H1 (cell line): Measurements from ENCODE around the gene ATP1A1. TPM values are rescaled to one million over a fixed set of nuclear protein-coding genes. Genes with fewer than 3 reads are reported as not detected.
A peak's percentile ranks its signal among the peaks of the same experiment; 100 is the strongest.

ENCODE experiments used
- CTCF ChIA-PET: fragments of 300-600 bp; sonication (Branson Sonifier 250); formaldehyde crosslinking; loops from one replicate; lab custom pipeline; 2021; ENCODE audit not compliant: partially characterized antibody; lab: Charles Lee
- POLR2A ChIA-PET: fragments of 300-600 bp; sonication (Branson Sonifier 250); formaldehyde crosslinking; loops from one replicate; lab custom pipeline; 2021; ENCODE audit warnings: inconsistent platforms; ENCODE audit not compliant: partially characterized antibody; lab: Charles Lee
- DNase-seq, 2 experiments: peaks; one replicate each; pipeline versions ENCODE4 v3.0.0 to v3.0.0-alpha.2; 2010 to 2022; ENCODE audit warnings: low spot score in 2 of 2, low read depth in 1 of 2, mixed read lengths in 1 of 2
- FAIRE-seq: peaks from 2 replicates; lab custom pipeline; 2011; peaks lifted over from hg19 to GRCh38; lab: Jason Lieb, UNC
- H2AFZ ChIP-seq: 2 replicates; pipeline ENCODE4 v1.8.1; 2012; ENCODE audit warnings: low read length, inconsistent platforms
- H2AK5ac ChIP-seq: 2 replicates; pipeline ENCODE4 v1.6.1; 2013; ENCODE audit warnings: low read depth, low read length
- H2BK120ac ChIP-seq: replicated peaks from 2 replicates; pipeline ENCODE3; 2013; ENCODE audit warnings: low read depth, low read length, inconsistent platforms
- H2BK12ac ChIP-seq: 2 replicates; pipeline ENCODE4 v1.6.1; 2013; ENCODE audit warnings: low read depth, low read length
- H2BK15ac ChIP-seq: 2 replicates; pipeline ENCODE4 v1.6.1; 2013; ENCODE audit warnings: low read length
- H2BK20ac ChIP-seq: 2 replicates; pipeline ENCODE4 v1.6.1; 2013; ENCODE audit warnings: low read length
- H2BK5ac ChIP-seq: 2 replicates; pipeline ENCODE4 v1.6.1; 2013; ENCODE audit warnings: low read depth, low read length
- H3K14ac ChIP-seq: 2 replicates; pipeline ENCODE4 v1.6.1; 2013; ENCODE audit warnings: inconsistent platforms; ENCODE audit not compliant: insufficient read length
- H3K18ac ChIP-seq: 2 replicates; pipeline ENCODE4 v1.6.1; 2013; ENCODE audit warnings: low read length; ENCODE audit errors: extremely low read depth
- H3K23ac ChIP-seq: 2 replicates; pipeline ENCODE4 v1.6.1; 2013; ENCODE audit warnings: inconsistent platforms; ENCODE audit not compliant: insufficient read length
- H3K23me2 ChIP-seq: 2 replicates; pipeline ENCODE4 v1.6.1; 2013; ENCODE audit warnings: low read depth, low read length
- H3K27ac ChIP-seq: 2 replicates; pipeline ENCODE4 v1.6.1; 2011; ENCODE audit warnings: low read depth, low read length, inconsistent platforms
- H3K27me3 ChIP-seq, 4 experiments: replicated peaks in 1 of 4; 1 replicate in 1 of 4; 2 replicates in 3 of 4; pipeline versions ENCODE4 v1.6.1 to v1.8.1; 2011 to 2013; ENCODE audit warnings: low read length in 3 of 4, mild to moderate bottlenecking in 3 of 4, inconsistent platforms in 2 of 4, mixed read lengths in 2 of 4, moderate library complexity in 1 of 4; ENCODE audit not compliant: control insufficient read depth in 3 of 4, insufficient read depth in 3 of 4; ENCODE audit errors: extremely low read depth in 1 of 4
- H3K36me3 ChIP-seq, 4 experiments: 2 replicates each; pipeline versions ENCODE4 v1.6.1 to v1.8.1; 2011 to 2013; ENCODE audit warnings: mild to moderate bottlenecking in 4 of 4, low read length in 3 of 4, moderate library complexity in 2 of 4, control low read depth in 1 of 4, inconsistent platforms in 1 of 4; ENCODE audit not compliant: insufficient read depth in 4 of 4, control insufficient read depth in 2 of 4
- H3K4ac ChIP-seq: replicated peaks from 2 replicates; pipeline ENCODE3; 2013; ENCODE audit warnings: low read length, low read depth, mixed read lengths, inconsistent platforms; ENCODE audit not compliant: insufficient read length
- H3K4me1 ChIP-seq, 4 experiments: replicated peaks in 1 of 4; 1 replicate in 1 of 4; 2 replicates in 3 of 4; pipeline versions ENCODE4 v1.6.1 to v1.8.1; 2011 to 2013; ENCODE audit warnings: low read length in 3 of 4, inconsistent platforms in 2 of 4, mixed read lengths in 1 of 4; ENCODE audit not compliant: insufficient read depth in 4 of 4, control insufficient read depth in 3 of 4
- H3K4me2 ChIP-seq, 2 experiments: 2 replicates each; pipeline versions ENCODE4 v1.6.1 to v1.8.1; 2011 to 2013; ENCODE audit warnings: low read depth in 2 of 2, low read length in 2 of 2, control low read depth in 1 of 2, inconsistent platforms in 1 of 2, mild to moderate bottlenecking in 1 of 2; ENCODE audit not compliant: insufficient read depth in 1 of 2
- H3K4me3 ChIP-seq, 4 experiments: fragments of 200-600, 300-600 bp in 1 of 4; sonication (generic), shearing (Covaris generic), sonication (Bioruptor Twin) in 1 of 4; 2 replicates each; pipeline versions ENCODE4 v1.5.1 to v1.8.1; 2011 to 2016; ENCODE audit warnings: low read length in 4 of 4, low read depth in 3 of 4, control low read depth in 2 of 4, inconsistent platforms in 2 of 4, mild to moderate bottlenecking in 2 of 4, mixed read lengths in 1 of 4, moderate library complexity in 1 of 4; ENCODE audit not compliant: insufficient read depth in 2 of 4; ENCODE audit errors: extremely low read depth in 1 of 4
- H3K56ac ChIP-seq: replicated peaks from 2 replicates; pipeline ENCODE3; 2013; ENCODE audit warnings: low read depth, mild to moderate bottlenecking, mixed read lengths, low read length, inconsistent platforms; ENCODE audit not compliant: insufficient read length
- H3K79me1 ChIP-seq: 2 replicates; pipeline ENCODE4 v1.6.1; 2013; ENCODE audit warnings: low read depth, low read length, control low read depth
- H3K79me2 ChIP-seq, 2 experiments: 2 replicates each; pipeline versions ENCODE4 v1.6.1 to v1.8.1; 2012 to 2013; ENCODE audit warnings: low read length in 2 of 2, mild to moderate bottlenecking in 2 of 2, inconsistent platforms in 1 of 2; ENCODE audit not compliant: insufficient read depth in 2 of 2, control insufficient read depth in 1 of 2
- H3K9ac ChIP-seq, 4 experiments: replicated peaks in 1 of 4; 1 replicate in 1 of 4; 2 replicates in 3 of 4; pipeline versions ENCODE4 v1.6.1 to v1.8.1; 2011 to 2013; ENCODE audit warnings: low read depth in 3 of 4, low read length in 3 of 4, control low read depth in 2 of 4, mild to moderate bottlenecking in 2 of 4, moderate library complexity in 2 of 4, inconsistent platforms in 1 of 4; ENCODE audit errors: extremely low read depth in 1 of 4
- H3K9me3 ChIP-seq, 2 experiments: 2 replicates each; pipeline versions ENCODE4 v1.6.1 to v1.8.1; 2012 to 2013; ENCODE audit warnings: mild to moderate bottlenecking in 2 of 2, moderate library complexity in 2 of 2, control low read depth in 1 of 2, inconsistent platforms in 1 of 2, low read depth in 1 of 2, low read length in 1 of 2, mixed read lengths in 1 of 2; ENCODE audit not compliant: insufficient read depth in 2 of 2
- H4K20me1 ChIP-seq, 2 experiments: replicated peaks in 1 of 2; 2 replicates each; pipeline versions ENCODE3 to v1.8.1; 2011 to 2013; ENCODE audit warnings: inconsistent platforms in 2 of 2, low read length in 2 of 2, mild to moderate bottlenecking in 1 of 2; ENCODE audit not compliant: insufficient read depth in 2 of 2, control insufficient read depth in 1 of 2
- H4K5ac ChIP-seq: 2 replicates; pipeline ENCODE4 v1.6.1; 2013; ENCODE audit warnings: low read length, low read depth, mixed read lengths, inconsistent platforms; ENCODE audit not compliant: insufficient read length
- H4K8ac ChIP-seq: 2 replicates; pipeline ENCODE4 v1.8.0; 2013; ENCODE audit warnings: mild to moderate bottlenecking, moderate library complexity, low read length, inconsistent platforms; ENCODE audit not compliant: insufficient read depth; ENCODE audit errors: extremely low read depth
- H4K91ac ChIP-seq: replicated peaks from 2 replicates; pipeline ENCODE3; 2013; ENCODE audit warnings: low read length, mixed read lengths, inconsistent platforms; ENCODE audit not compliant: insufficient read length
- POLR2AphosphoS5 ChIP-seq: IDR thresholded peaks from 2 replicates; pipeline ENCODE4 v1.6.1; 2011; ENCODE audit warnings: low read depth, low read length
- SIRT6 ChIP-seq: IDR thresholded peaks from one replicate; pipeline ENCODE4 v1.7.1; 2012; ENCODE audit warnings: low read length, inconsistent platforms
- WGBS, 2 experiments: shearing (Covaris generic) in 1 of 2; methylation state at CpG; one replicate each; pipeline versions ENCODE4 v1.1.6 to v1.1.7; 2013 to 2015; ENCODE audit warnings: low lambda C conversion rate in 2 of 2, mixed read lengths in 2 of 2, inconsistent platforms in 1 of 2, low coverage in 1 of 2, missing lambda C conversion rate in 1 of 2; ENCODE audit not compliant: insufficient replicate concordance in 2 of 2, insufficient coverage in 1 of 2, insufficient read length in 1 of 2; ENCODE audit errors: extremely low coverage in 1 of 2, missing lambda C conversion rate in 1 of 2; 5-methylcytosine and 5-hydroxymethylcytosine counted together
- polyA plus RNA-seq, 7 experiments: library from polyadenylated mRNA; depleted of rRNA in 3 of 7; stranded (reverse) in 5 of 7; unstranded in 2 of 7; fragments of >200 nt in 5 of 7; fragments of 200-250 nt in 2 of 7; gene quantifications; 1 replicate in 5 of 7; 2 replicates in 1 of 7; 4 replicates in 1 of 7; pipeline versions ENCODE4 v1.2.1 to v1.2.3, GENCODE V29; 2011 to 2013; ENCODE audit warnings: missing spikeins in 2 of 7, mixed read lengths in 2 of 7
- total RNA-seq: library from RNA; stranded (reverse); fragmentation: NEBNext Ultra II Directional; extraction: Animal tissue kit (Norgen Biotek cat#: 25700); gene quantifications from 2 replicates; pipeline ENCODE4 v1.2.1, GENCODE V29; 2021

The ATP1A1 gene
- total and polyA plus RNA-seq, 2 of the 8 experiments (the other 6 are each of a cell fraction or from before 2014, with no cell fraction given), result 222 to 325 TPM

DNA sequence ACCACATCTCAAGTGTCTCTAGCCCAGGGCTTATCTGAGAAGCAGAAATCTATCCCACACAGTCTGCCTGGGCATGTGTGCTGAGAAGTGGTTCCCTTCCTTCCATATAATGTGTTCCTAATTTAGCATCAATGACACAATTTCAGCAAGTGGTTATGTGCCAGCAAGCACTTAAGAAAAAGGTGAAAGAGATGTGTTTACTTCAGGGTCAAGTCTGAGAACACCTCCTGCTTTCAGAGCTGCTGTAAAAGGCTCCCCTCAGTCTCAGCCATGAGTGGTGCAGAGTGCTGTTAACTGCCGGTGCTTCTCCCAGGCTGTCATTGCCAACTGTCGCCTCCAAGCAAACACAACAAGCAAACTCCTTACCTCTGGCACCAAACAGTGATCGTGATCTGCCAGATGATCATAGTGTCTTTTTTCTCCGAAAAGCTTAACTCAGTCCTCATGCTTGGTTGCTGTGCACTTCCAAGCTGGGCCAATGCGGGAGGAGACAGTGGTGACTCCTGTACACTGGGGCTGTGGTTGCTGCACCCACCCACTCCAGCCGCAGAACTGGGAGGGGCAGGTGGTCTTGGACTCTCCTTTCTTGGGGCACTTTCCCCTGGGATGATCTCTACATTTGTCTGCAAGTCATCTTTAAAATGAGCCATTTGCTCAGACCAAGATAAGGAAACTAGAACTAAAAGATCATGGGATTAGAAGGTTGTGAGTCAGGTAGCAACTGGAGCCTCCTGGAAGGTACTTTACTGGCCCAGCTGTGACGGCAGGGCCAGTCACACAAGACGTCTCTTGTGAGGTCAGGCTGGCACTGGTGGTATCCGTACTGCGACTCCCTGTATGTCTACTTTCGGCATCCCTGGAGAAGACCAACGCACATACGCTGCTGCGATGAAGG, 32.4 kb downstream of the ATP1A1 start:
- peaks cover 0 to 5% of the 10 kb centered on the region in 2 experiments for H4K20me1 ChIP-seq
- TF ChIP-seq POLR2AphosphoS5 (0 out of 2 replicates have a peak, but pooled peaks have one; percentile 21), SIRT6 (no peak)
- H3K9ac ChIP-seq, result no peak overlapping the region
- no peak overlapping the region for H3K4me2 ChIP-seq
- H4K91ac ChIP-seq, result no peak overlapping the region
- no peak overlapping the region for H4K5ac ChIP-seq
- no peak overlapping the region for H3K27ac ChIP-seq
- no peaks in the 10 kb centered on the region for H3K23me2 ChIP-seq
- no peaks in the 10 kb centered on the region for H3K79me2 ChIP-seq
- ChIA-PET POLR2A (interaction anchor here (0.6 to 4.8 kb wide), 4 partner anchors 12 to 252 kb away, joined by 3 to 23 read pairs (median 4); no protein-coding TSS in a partner anchor), CTCF (interaction anchor here (0.9 to 2.7 kb wide), 6 partner anchors 12 to 267 kb away, joined by 3 to 16 read pairs (median 4); no protein-coding TSS in a partner anchor)
- no peak overlapping the region for H3K56ac ChIP-seq
- DNase-seq (no peak), FAIRE-seq (no peak)
- H2BK12ac ChIP-seq, result no peak overlapping the region
- no peak overlapping the region for H3K4ac ChIP-seq
- H2BK120ac ChIP-seq, result no peak overlapping the region
- no peak overlapping the region for H3K14ac ChIP-seq
- WGBS, 2 experiments, result 85% methylated on average over 14 of the region's 14 CpGs; no CpG with 5 or more reads in 1 of the 2 experiments
- H3K4me1 ChIP-seq, result no peaks in the 10 kb centered on the region
- no peaks in the 10 kb centered on the region for H3K79me1 ChIP-seq
- no peak overlapping the region for H4K8ac ChIP-seq
- H3K18ac ChIP-seq, result no peak overlapping the region
- no peak overlapping the region for H2AFZ ChIP-seq
- no peak overlapping the region for H3K23ac ChIP-seq
- H2BK5ac ChIP-seq, result no peak overlapping the region
- no peak overlapping the region for H2BK15ac ChIP-seq
- no peak overlapping the region for H2BK20ac ChIP-seq
- H2AK5ac ChIP-seq, result no peak overlapping the region
- peaks cover 31 to 71% (median 61%) of the 10 kb centered on the region in 4 experiments for H3K36me3 ChIP-seq
- no peaks in the 10 kb centered on the region for H3K9me3 ChIP-seq
- peaks cover 0 to 1% (median 0%) of the 10 kb centered on the region in 4 experiments; a peak in 1 of 7 replicates for H3K27me3 ChIP-seq
- H3K4me3 ChIP-seq, result no peak overlapping the region
